ENCODE data around the gene IGFBP4. TPM values are rescaled to one million over a fixed set of nuclear protein-coding genes. Genes with fewer than 3 reads are reported as not detected.

IGFBP4 gene
- total RNA-seq, 2 experiments from 2014 or later: 10.7 to 11.6 TPM

DNA sequence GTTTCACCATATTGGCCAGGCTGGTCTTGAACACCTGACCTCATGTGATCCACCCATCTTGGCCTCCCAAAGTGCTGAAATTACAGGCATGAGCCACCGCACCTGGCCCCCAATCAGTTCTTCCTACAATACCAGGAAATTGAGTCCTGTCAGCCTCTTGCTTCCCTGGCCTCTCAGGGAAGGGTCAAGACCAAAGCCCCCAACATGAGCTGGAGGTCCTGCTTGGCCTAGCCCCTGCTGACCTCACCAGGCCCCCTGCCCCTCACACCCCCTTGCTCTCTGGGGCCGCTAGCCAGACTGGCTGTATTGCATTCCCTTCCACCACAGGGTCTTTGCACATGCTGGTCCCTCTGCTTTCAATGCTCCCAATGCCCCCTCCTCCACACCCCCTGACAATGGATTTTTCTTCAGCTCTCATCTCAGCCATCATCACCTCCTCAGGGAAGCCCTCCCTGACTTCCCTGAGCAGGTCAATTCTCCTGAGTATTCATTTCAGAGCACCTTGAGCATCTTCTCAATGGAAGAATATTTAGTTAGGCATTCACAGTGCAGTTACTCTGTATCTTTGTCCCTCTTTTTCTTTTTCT, 24.1 kb downstream of the IGFBP4 start:
- H3K27ac Mint-ChIP-seq: no peak overlapping the region
- no peak for DNase-seq
- no peaks in the 10 kb centered on the region for H3K9me3 Mint-ChIP-seq
- intact Hi-C loops (cut with micrococcal nuclease): no loop called here
- H3K36me3 Mint-ChIP-seq (ENCODE audit: low read depth): no peaks in the 10 kb centered on the region
- ChIA-PET CTCF (interaction anchor here (1.4 kb wide), 1 partner anchor 12 kb away, joined by 4 read pairs; no protein-coding TSS in a partner anchor), POLR2A (interaction anchor here (1.0 to 1.3 kb wide), 2 partner anchors 12 to 13 kb away, joined by 3 read pairs; no protein-coding TSS in a partner anchor)
- H3K27me3 Mint-ChIP-seq: peaks cover 1% of the 10 kb centered on the region
- TF ChIP-seq, protein P1, sequence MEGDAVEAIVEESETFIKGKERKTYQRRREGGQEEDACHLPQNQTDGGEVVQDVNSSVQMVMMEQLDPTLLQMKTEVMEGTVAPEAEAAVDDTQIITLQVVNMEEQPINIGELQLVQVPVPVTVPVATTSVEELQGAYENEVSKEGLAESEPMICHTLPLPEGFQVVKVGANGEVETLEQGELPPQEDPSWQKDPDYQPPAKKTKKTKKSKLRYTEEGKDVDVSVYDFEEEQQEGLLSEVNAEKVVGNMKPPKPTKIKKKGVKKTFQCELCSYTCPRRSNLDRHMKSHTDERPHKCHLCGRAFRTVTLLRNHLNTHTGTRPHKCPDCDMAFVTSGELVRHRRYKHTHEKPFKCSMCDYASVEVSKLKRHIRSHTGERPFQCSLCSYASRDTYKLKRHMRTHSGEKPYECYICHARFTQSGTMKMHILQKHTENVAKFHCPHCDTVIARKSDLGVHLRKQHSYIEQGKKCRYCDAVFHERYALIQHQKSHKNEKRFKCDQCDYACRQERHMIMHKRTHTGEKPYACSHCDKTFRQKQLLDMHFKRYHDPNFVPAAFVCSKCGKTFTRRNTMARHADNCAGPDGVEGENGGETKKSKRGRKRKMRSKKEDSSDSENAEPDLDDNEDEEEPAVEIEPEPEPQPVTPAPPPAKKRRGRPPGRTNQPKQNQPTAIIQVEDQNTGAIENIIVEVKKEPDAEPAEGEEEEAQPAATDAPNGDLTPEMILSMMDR (IDR thresholded peaks at IDR 0.05): no peak
- H3K4me1 Mint-ChIP-seq (ENCODE audit: low read depth): peaks cover 2% of the 10 kb centered on the region
- H3K4me3 Mint-ChIP-seq: no peak overlapping the region
- no peak for ATAC-seq

GRCh38 chr17:40468560-40468959, 25.3 kb downstream of the IGFBP4 start:
- TF ChIP-seq, protein P1 (IDR thresholded peaks at IDR 0.05): no peak
- DNase-seq (no peak), ATAC-seq (no peak)
- Mint-ChIP-seq H3K4me3 (no peak overlapping the region), H3K27ac (no peak overlapping the region), H3K27me3 (peaks cover 1% of the 10 kb centered on the region), H3K36me3 (ENCODE audit: low read depth) (no peaks in the 10 kb centered on the region), H3K4me1 (ENCODE audit: low read depth) (peaks cover 2% of the 10 kb centered on the region), H3K9me3 (no peaks in the 10 kb centered on the region)
- CTCF ChIA-PET: no interaction called here
- POLR2A ChIA-PET: no interaction called here
- intact Hi-C loops (cut with micrococcal nuclease): no loop called here

DNA sequence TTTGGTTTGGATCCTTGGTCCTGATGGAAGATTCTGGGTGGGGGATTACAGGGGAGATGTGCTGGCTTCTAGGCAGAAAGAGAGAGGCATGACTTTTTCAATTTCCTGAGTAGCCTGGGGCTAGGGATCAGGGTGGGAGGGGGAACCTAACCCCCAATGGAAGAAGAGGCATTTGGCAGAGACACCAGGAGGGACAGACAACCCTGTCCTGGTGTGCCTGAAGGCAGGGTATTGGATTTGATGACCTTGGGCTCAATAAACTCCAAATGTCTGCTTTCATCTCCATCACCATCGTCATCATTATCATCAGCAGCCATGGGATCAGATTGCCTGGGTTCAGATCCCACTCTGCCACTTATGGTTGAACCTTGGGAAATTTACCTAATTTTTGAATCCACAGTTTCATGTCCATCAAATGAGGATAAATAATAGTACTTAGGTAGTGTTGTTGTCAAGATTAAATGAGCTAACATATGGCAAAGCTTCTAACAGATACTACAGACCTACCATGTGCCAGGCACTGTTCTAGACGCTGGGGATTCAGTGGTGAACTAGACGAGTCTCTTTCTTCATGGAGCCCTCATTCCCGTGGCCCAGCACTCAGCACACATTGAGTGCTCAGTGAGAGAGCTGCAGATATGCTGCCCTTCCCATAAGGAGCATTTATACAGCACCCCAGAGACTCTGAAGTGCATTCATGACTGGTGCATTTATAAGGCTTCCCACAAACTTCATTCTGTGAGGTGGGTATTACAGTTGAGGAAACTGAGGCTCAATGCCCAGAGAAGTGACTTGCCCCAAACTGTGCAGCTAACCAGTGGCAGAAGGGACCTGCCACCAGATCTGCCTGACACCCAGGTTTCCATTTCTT, 26.8 kb downstream of the IGFBP4 start:
- intact Hi-C loops (cut with micrococcal nuclease): no loop called here

DNA sequence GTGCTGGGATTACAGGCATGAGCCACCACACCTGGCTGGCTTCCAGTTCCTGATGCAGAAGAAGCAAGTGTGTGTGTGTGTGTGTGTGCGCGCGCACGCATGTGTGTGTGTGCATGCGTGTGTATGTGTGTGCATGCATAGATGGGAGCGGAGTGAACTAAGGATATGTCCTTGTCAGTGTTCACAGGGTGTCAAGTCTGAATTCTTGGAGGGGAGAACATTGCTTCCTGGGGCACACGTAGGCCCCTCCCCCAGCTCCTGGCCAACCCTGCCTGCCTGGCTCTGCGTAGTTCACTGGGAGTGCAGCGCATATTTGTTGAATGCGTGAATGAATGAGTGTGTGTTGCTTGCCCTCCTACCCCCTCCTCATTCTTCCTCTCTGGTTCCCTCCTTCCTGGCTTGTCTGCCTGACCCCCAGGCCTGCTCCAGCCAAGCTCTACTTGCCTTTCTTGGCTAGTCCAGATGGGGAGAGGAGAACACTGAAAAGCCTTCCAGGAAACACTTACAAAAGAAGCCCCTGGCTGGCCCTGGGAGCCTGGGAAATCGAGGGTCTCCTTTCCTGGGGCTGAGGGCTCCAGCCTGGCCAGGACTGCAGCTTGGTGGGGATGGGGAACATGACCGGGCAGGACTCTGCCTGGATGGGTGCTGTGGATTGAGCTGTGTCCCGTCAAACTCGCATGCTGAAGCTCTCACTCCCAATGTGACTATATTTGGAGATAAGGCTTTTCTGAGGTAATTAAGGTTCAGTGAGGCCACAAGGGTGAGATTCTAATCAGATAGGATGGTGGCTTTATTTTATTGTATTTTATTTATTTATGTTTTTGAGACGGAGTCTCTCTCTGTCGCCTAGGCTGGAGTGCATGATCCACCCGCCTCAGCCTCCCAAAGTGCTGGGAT, 27.9 kb downstream of the IGFBP4 start:
- no peak overlapping the region for H3K4me3 Mint-ChIP-seq

More for the DNA sequence above, 26.8 kb downstream of the IGFBP4 start:
- Mint-ChIP-seq H3K9me3 (no peaks in the 10 kb centered on the region), H3K27me3 (peaks cover 1% of the 10 kb centered on the region), H3K27ac (no peak overlapping the region), H3K36me3 (ENCODE audit: low read depth) (no peaks in the 10 kb centered on the region), H3K4me1 (ENCODE audit: low read depth) (peaks cover 2% of the 10 kb centered on the region), H3K4me3 (no peak overlapping the region)
- ChIA-PET POLR2A (no interaction called here), CTCF (no interaction called here)
- no peak for ATAC-seq
- no peak for DNase-seq
- TF ChIP-seq, protein P1 (IDR thresholded peaks at IDR 0.05): no peak

More for the DNA sequence above, 27.9 kb downstream of the IGFBP4 start:
- intact Hi-C loops (cut with micrococcal nuclease): no loop called here
- H3K9me3 Mint-ChIP-seq: no peaks in the 10 kb centered on the region
- ATAC-seq (no peak), DNase-seq (no peak)
- POLR2A ChIA-PET: interaction anchor here (1.6 kb wide), 1 partner anchor 11 kb away, joined by 3 read pairs; no protein-coding TSS in a partner anchor
- H3K4me1 Mint-ChIP-seq (ENCODE audit: low read depth): peaks cover 3% of the 10 kb centered on the region
- H3K27ac Mint-ChIP-seq: no peak overlapping the region
- TF ChIP-seq, protein P1 (IDR thresholded peaks at IDR 0.05): no peak
- H3K27me3 Mint-ChIP-seq: peaks cover 1% of the 10 kb centered on the region
- CTCF ChIA-PET: interaction anchor here (1.1 to 1.8 kb wide), 3 partner anchors 9 to 38 kb away, joined by 3 to 4 read pairs (median 4); no protein-coding TSS in a partner anchor
- H3K36me3 Mint-ChIP-seq (ENCODE audit: low read depth): no peaks in the 10 kb centered on the region

Measured in activated CD8-positive, alpha-beta T cell treated with anti-CD3 and anti-CD28 coated beads for 36 hours (primary cell).